SHP77 (cell line): ENCODE results near the gene EFCAB6.

ENCODE experiments used
- DNase-seq, 2 experiments: peaks; one replicate each; lab custom pipeline; 2025; lab: John Stamatoyannopoulos, UW

EFCAB6 gene

GRCh38 chr22:43848366-43849171 lies 36.5 kb upstream of the EFCAB6 start:
- DNase-seq = peak; percentile 60 to 79

- no peak for DNase-seq
These were observed 35.5 kb upstream of the EFCAB6 start for GRCh38 chr22:43847376-43848289.

- DNase-seq = no peak
These were observed 34.9 kb upstream of the EFCAB6 start for GRCh38 chr22:43846966-43847365.

- no peak for DNase-seq
These were observed 33.9 kb upstream of the EFCAB6 start for GRCh38 chr22:43845981-43846380.

GRCh38 chr22:43844560-43845545 lies 32.7 kb upstream of the EFCAB6 start:
- no peak for DNase-seq

- DNase-seq = no peak
These were observed 31.9 kb upstream of the EFCAB6 start for GRCh38 chr22:43843783-43844530.

GRCh38 chr22:43841742-43842141 lies 29.6 kb upstream of the EFCAB6 start:
- no peak for DNase-seq

- DNase-seq = no peak
These were observed 28.7 kb upstream of the EFCAB6 start for GRCh38 chr22:43840851-43841250.

GRCh38 chr22:43840431-43840830 lies 28.3 kb upstream of the EFCAB6 start:
- DNase-seq = no peak

- no peak for DNase-seq
These were observed 27.7 kb upstream of the EFCAB6 start for GRCh38 chr22:43839781-43840180.

- DNase-seq = no peak
These were observed 26.6 kb upstream of the EFCAB6 start for GRCh38 chr22:43838571-43839307.

- DNase-seq = no peak
These were observed 26.1 kb upstream of the EFCAB6 start for GRCh38 chr22:43838161-43838560.

GRCh38 chr22:43837666-43838065 lies 25.6 kb upstream of the EFCAB6 start:
- no peak for DNase-seq

GRCh38 chr22:43835736-43836135 lies 23.6 kb upstream of the EFCAB6 start:
- no peak for DNase-seq

GRCh38 chr22:43835166-43835565 lies 23.1 kb upstream of the EFCAB6 start:
- DNase-seq = no peak

- DNase-seq = no peak
These were observed 21.5 kb upstream of the EFCAB6 start for GRCh38 chr22:43833286-43834240.

- DNase-seq = no peak
These were observed 20.5 kb upstream of the EFCAB6 start for GRCh38 chr22:43832393-43833265.
